Common myeloid progenitor, CD34-positive (primary cell): ENCODE data around the gene FES.

ENCODE experiments used
- CTCF ChIA-PET: fragments of 350-600 bp; sonication (Branson Sonifier 250); formaldehyde crosslinking; loops from one replicate; lab custom pipeline; 2021; ENCODE audit warnings: antibody characterized with exemption; lab: Charles Lee
- POLR2A ChIA-PET: fragments of 350-600 bp; sonication (Branson Sonifier 250); formaldehyde crosslinking; loops from one replicate; lab custom pipeline; 2021; ENCODE audit warnings: antibody characterized with exemption; lab: Charles Lee
- DNase-seq, 3 donors: peaks; one replicate each; pipeline versions ENCODE4 v3.0.0 to v3.0.0-alpha.2; 2013
- H3K27ac ChIP-seq, 2 experiments: 1 replicate in 1 of 2; 2 replicates in 1 of 2; pipeline ENCODE4 v1.7.0; 2013; ENCODE audit warnings: inconsistent platforms in 2 of 2, low read length in 2 of 2, mild to moderate bottlenecking in 2 of 2, low read depth in 1 of 2, moderate library complexity in 1 of 2; ENCODE audit not compliant: severe bottlenecking in 2 of 2, insufficient read depth in 1 of 2, poor library complexity in 1 of 2
- H3K27me3 ChIP-seq, 5 experiments: replicated peaks in 2 of 5; 1 replicate in 3 of 5; 2 replicates in 2 of 5; pipeline versions ENCODE4 v1.6.1 to v1.7.0; 2013; ENCODE audit warnings: low read length in 4 of 5, mild to moderate bottlenecking in 2 of 5, moderate library complexity in 2 of 5, inconsistent platforms in 1 of 5; ENCODE audit not compliant: insufficient read depth in 5 of 5, control insufficient read depth in 4 of 5
- H3K36me3 ChIP-seq, 4 experiments: 1 replicate in 2 of 4; 2 replicates in 2 of 4; pipeline versions ENCODE4 v1.6.1 to v1.7.0; 2013; ENCODE audit warnings: low read length in 3 of 4, control low read depth in 1 of 4, mild to moderate bottlenecking in 1 of 4; ENCODE audit not compliant: control insufficient read depth in 4 of 4, insufficient read depth in 4 of 4
- H3K4me1 ChIP-seq, 4 experiments: 1 replicate in 3 of 4; 2 replicates in 1 of 4; pipeline versions ENCODE4 v1.6.1 to v1.7.1; 2013; ENCODE audit warnings: low read length in 3 of 4, mild to moderate bottlenecking in 3 of 4, control low read depth in 1 of 4, inconsistent platforms in 1 of 4, moderate library complexity in 1 of 4; ENCODE audit not compliant: control insufficient read depth in 4 of 4, insufficient read depth in 4 of 4; ENCODE audit errors: control extremely low read depth in 1 of 4
- H3K4me3 ChIP-seq, 7 experiments: 1 replicate in 4 of 7; 2 replicates in 3 of 7; pipeline versions ENCODE4 v1.5.1 to v1.7.0; 2013; ENCODE audit warnings: mild to moderate bottlenecking in 7 of 7, low read length in 6 of 7, moderate library complexity in 6 of 7, inconsistent platforms in 2 of 7, low read depth in 2 of 7, control low read depth in 1 of 7; ENCODE audit not compliant: insufficient read depth in 4 of 7, control insufficient read depth in 1 of 7; ENCODE audit errors: extremely low read depth in 1 of 7
- H3K9me3 ChIP-seq, 5 experiments: 1 replicate in 4 of 5; 2 replicates in 1 of 5; pipeline versions ENCODE4 v1.6.1 to v1.7.1; 2013; ENCODE audit warnings: low read length in 4 of 5, mild to moderate bottlenecking in 2 of 5, inconsistent platforms in 1 of 5, low read depth in 1 of 5, moderate library complexity in 1 of 5; ENCODE audit not compliant: control insufficient read depth in 4 of 5, insufficient read depth in 2 of 5; ENCODE audit errors: control extremely low read depth in 1 of 5
- WGBS: methylation state at CpG from one replicate; pipeline ENCODE4 v1.1.5; 2013; ENCODE audit not compliant: insufficient coverage; 5-methylcytosine and 5-hydroxymethylcytosine counted together

Gene FES

GRCh38 chr15:90911906-90912769, 27.8 kb downstream of the FES start:
- Histone ChIP-seq H3K27ac (no peak overlapping the region), H3K9me3 (no peaks in the 10 kb centered on the region), H3K27me3 (no peaks in the 10 kb centered on the region), H3K4me3 (no peak overlapping the region), H3K4me1 (peaks cover 11 to 35% (median 31%) of the 10 kb centered on the region in 4 experiments), H3K36me3 (peaks cover 13 to 88% (median 62%) of the 10 kb centered on the region in 4 experiments)
- CTCF ChIA-PET, result interaction anchor here (11.0 kb wide), 1 partner anchor 11 kb away, joined by 96 read pairs; the partner anchor contains the start of gene MAN2A2
- no peak for DNase-seq
- WGBS, result 98% methylated on average over 30 of the region's 30 CpGs
- POLR2A ChIA-PET, result no interaction called here

- ChIA-PET POLR2A (no interaction called here), CTCF (interaction anchor here (11.0 kb wide), 1 partner anchor 12 kb away, joined by 96 read pairs; the partner anchor contains the start of gene MAN2A2)
- Histone ChIP-seq H3K4me3 (no peak overlapping the region), H3K27me3 (no peaks in the 10 kb centered on the region), H3K27ac (no peak overlapping the region), H3K4me1 (peaks cover 11 to 38% (median 33%) of the 10 kb centered on the region in 4 experiments), H3K9me3 (no peaks in the 10 kb centered on the region), H3K36me3 (peaks cover 13 to 88% (median 62%) of the 10 kb centered on the region in 4 experiments)
- 97% methylated on average over 7 of the region's 7 CpGs for WGBS
- no peak for DNase-seq
Measured at GRCh38 chr15:90912770-90913075, 28.4 kb downstream of the FES start.

- peaks cover 11 to 90% (median 66%) of the 10 kb centered on the region in 4 experiments for H3K36me3 ChIP-seq
- H3K27ac ChIP-seq, result no peak overlapping the region
- WGBS, result 98% methylated on average over 12 of the region's 12 CpGs
- ChIA-PET POLR2A (no interaction called here), CTCF (interaction anchor here (0.7 to 11.0 kb wide), 5 partner anchors 12 to 28 kb away, joined by 3 to 96 read pairs (median 5); partner anchors contain the start of genes HDDC3, MAN2A2 and UNC45A)
- H3K9me3 ChIP-seq, result no peaks in the 10 kb centered on the region
- peaks cover 11 to 40% (median 33%) of the 10 kb centered on the region in 4 experiments for H3K4me1 ChIP-seq
- no peak overlapping the region for H3K4me3 ChIP-seq
- no peak for DNase-seq
- H3K27me3 ChIP-seq, result no peaks in the 10 kb centered on the region
Measured at GRCh38 chr15:90913398-90913944, 29.2 kb downstream of the FES start.

GRCh38 chr15:90914305-90915080, 30.2 kb downstream of the FES start:
- CTCF ChIA-PET, result interaction anchor here (0.8 to 11.0 kb wide), 4 partner anchors 11 to 20 kb away, joined by 3 to 96 read pairs (median 26); partner anchors contain the start of genes HDDC3, MAN2A2 and UNC45A
- H3K9me3 ChIP-seq, result no peaks in the 10 kb centered on the region
- no peaks in the 10 kb centered on the region for H3K27me3 ChIP-seq
- H3K4me3 ChIP-seq, result no peak overlapping the region
- peaks cover 11 to 40% (median 33%) of the 10 kb centered on the region in 4 experiments for H3K4me1 ChIP-seq
- POLR2A ChIA-PET, result no interaction called here
- WGBS, result 91% methylated on average over 15 of the region's 22 CpGs
- H3K27ac ChIP-seq, result peak overlapping the region; percentile 80 to 85
- peaks cover 13 to 91% (median 69%) of the 10 kb centered on the region in 4 experiments for H3K36me3 ChIP-seq
- DNase-seq, result no peak

GRCh38 chr15:90915216-90915807, 31.0 kb downstream of the FES start:
- Histone ChIP-seq H3K27ac (peak overlapping the region; percentile 80 to 85), H3K36me3 (peaks cover 19 to 93% (median 71%) of the 10 kb centered on the region in 4 experiments), H3K9me3 (no peaks in the 10 kb centered on the region), H3K4me1 (peaks cover 11 to 40% (median 33%) of the 10 kb centered on the region in 4 experiments), H3K4me3 (peak overlapping the region in 5 of 7 experiments; percentile 10 to 68 (median 44)), H3K27me3 (no peaks in the 10 kb centered on the region)
- peak in 2 of 3 donors; percentile 36 to 47 for DNase-seq
- 24% methylated on average over 6 of the region's 7 CpGs for WGBS
- ChIA-PET CTCF (interaction anchor here (1.3 to 11.0 kb wide), 3 partner anchors 14 to 20 kb away, joined by 4 to 96 read pairs (median 46); partner anchors contain the start of genes HDDC3, MAN2A2 and UNC45A), POLR2A (interaction anchor here (0.9 to 1.5 kb wide), 4 partner anchors 9 to 16 kb away, joined by 3 to 5 read pairs (median 4); partner anchors contain the start of gene MAN2A2)

GRCh38 chr15:90915808-90916440, 31.6 kb downstream of the FES start:
- Histone ChIP-seq H3K4me3 (peak overlapping the region in 5 of 7 experiments; percentile 44 to 68 (median 61)), H3K27ac (peak overlapping the region; percentile 80 to 85), H3K9me3 (no peaks in the 10 kb centered on the region), H3K36me3 (peaks cover 23 to 93% (median 71%) of the 10 kb centered on the region in 4 experiments), H3K4me1 (peaks cover 11 to 40% (median 33%) of the 10 kb centered on the region in 4 experiments), H3K27me3 (no peaks in the 10 kb centered on the region)
- POLR2A ChIA-PET, result interaction anchor here (0.9 to 1.5 kb wide), 4 partner anchors 10 to 16 kb away, joined by 3 to 5 read pairs (median 4); partner anchors contain the start of gene MAN2A2
- DNase-seq, result peak; percentile 81 to 93 (median 91)
- 4% methylated on average over 22 of the region's 25 CpGs for WGBS
- CTCF ChIA-PET, result interaction anchor here (1.3 to 11.0 kb wide), 3 partner anchors 15 to 19 kb away, joined by 4 to 96 read pairs (median 46); partner anchors contain the start of genes HDDC3, MAN2A2 and UNC45A
